GM21717 (cell line): ENCODE data around the gene TYRP1.
"Not testable (repeated sequence)": the region's sequence is repeated elsewhere in the genome, so short reads cannot be mapped to it uniquely, and the experiment has no call there.

Source experiments
- ATAC-seq: cut with Tn5 transposase; IDR thresholded peaks from one replicate; pipeline ENCODE4 v1.9.1; 2021; ENCODE audit warnings: mild to moderate bottlenecking, moderate library complexity; ENCODE audit not compliant: unreplicated experiment

TYRP1 gene, protein sequence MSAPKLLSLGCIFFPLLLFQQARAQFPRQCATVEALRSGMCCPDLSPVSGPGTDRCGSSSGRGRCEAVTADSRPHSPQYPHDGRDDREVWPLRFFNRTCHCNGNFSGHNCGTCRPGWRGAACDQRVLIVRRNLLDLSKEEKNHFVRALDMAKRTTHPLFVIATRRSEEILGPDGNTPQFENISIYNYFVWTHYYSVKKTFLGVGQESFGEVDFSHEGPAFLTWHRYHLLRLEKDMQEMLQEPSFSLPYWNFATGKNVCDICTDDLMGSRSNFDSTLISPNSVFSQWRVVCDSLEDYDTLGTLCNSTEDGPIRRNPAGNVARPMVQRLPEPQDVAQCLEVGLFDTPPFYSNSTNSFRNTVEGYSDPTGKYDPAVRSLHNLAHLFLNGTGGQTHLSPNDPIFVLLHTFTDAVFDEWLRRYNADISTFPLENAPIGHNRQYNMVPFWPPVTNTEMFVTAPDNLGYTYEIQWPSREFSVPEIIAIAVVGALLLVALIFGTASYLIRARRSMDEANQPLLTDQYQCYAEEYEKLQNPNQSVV

GRCh38 chr9:12693141-12693540 lies at the start of gene TYRP1:
TSS of gene TYRP1 (plus strand) at chr9:12693385. CDS start at chr9:12693997, 612 bp downstream.
- ATAC-seq = no peak

DNA sequence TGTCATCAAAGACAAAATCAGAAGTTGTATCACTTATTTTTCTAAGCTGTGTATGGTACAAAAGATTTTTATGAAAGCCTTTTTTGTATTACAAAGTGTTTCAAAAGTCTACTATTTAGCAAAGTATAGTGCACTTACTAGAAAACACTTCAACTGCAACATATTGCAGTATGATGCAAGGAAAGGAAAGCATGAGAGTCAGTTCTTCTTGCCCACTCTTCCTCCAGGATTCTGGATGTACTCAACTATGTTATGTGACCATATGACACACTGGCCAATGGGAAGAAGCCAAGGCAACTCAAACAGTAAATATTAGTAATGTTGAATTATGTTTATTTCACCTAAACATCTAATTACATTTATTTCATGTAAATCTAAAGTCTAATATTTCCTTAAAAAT lies 49.5 kb upstream of the TYRP1 start:
- ATAC-seq = no peak

DNA sequence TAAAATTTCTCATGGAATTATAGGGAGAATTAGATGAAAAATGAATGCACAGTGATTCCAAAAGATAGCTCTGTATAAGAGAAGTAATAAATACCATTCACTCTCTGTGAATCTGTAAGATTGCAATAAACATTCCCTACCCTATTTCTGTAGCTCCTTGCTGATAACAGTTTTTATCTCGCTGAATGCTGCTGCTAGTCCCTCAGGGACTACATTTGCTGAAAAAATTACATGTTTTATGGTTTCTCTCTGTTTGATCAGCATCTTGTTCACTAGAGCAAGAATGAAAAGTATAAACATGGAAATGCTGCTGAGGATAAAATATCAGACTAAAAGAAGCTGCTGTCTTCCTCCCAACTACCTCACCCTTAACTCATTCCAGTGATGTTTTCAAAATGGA lies 44.3 kb upstream of the TYRP1 start:
- no peak for ATAC-seq

GRCh38 chr9:12651125-12651524 lies 42.1 kb upstream of the TYRP1 start:
- ATAC-seq = no peak

DNA sequence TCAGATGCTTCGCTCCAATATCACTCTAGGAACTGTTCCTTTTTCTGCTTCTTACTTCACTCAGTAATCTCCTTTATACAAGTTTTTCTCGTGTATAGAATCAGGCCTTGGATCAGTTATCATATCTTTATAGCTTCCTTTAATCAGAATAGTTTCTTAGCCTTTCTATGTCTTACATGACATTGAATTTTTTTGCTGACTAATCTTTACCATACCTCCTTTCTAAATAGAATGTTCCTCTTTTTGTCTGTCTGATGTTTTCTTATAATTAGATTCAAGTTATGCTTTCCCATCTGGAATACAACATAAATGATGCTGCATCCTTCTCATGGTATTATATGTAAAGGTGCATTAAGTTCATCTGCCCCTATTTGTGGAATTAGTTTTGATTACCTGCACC lies 40.2 kb upstream of the TYRP1 start:
- no peak for ATAC-seq

DNA sequence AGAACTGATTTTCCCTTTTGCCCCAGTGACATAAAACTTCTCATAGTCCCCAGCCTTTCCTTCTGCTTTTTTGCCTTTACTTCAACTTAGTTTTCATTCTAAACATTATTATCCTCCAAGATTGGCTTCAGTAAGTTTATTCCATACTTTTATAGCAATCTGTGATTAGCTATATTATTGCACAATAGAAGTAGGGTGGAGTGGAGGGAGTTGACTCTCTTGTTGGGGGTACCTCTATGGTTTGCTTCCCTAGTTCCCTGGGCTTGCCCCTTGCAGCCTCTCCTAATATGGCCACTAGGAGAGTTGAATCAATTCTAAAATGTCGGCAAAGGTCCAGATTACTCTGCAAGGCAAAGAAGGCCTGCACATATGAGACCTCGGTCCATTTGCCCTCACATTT lies 36.4 kb upstream of the TYRP1 start:
- no peak for ATAC-seq

DNA sequence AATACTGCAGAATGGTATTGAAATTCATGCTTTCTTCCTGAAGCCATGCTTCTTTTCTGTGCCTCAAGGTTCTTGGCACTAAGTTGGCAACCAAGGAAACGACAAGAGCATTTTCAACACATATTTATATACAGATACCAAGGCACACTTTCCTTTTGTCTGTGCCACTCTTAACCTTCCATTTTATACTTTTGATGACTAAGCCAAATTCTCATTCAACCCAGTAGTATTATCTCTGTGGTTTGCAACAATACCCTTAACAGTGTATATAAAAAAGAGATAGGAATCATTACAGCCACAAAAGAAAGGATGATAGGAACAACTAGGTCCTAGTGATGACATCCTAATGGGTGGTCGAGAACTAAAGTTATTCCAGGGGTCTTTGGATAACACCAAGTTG lies 36.0 kb upstream of the TYRP1 start:
- no peak for ATAC-seq

- no peak for ATAC-seq
Measured at GRCh38 chr9:12657998-12658397, 35.2 kb upstream of the TYRP1 start.

DNA sequence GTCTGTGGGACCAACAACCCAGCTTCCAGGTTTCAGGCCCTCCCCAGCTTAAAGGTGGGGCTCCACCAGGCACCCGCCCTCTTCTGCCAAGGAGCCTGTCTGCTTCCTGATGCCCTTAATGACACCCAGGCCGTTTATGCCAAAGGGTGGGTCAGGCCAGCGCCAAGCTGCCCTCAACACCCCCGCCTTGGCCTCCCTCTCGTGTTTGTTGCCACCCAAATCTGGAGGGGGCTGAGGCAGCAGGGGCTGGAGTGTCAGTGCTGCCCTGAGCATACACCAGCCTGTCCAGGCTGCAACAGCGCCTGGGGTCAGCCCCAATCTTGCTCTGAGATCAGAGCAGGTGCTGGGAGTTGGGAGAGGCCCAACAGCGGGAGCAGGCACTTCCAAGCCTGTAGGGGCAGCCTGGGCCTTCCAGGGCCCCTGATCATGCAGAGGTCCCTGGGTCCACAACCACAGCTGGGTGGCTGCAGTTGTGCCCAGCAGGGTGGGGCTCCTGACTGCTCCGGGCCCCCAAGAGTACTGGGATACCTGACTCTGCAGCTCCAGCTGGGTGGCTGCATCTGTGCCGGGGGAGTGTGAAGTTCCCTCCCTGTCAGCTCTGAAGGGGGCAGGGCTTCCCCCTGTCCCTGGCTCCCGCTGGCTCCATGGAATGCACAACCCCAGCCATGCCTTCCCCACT lies 34.5 kb upstream of the TYRP1 start:
- no peak for ATAC-seq

DNA sequence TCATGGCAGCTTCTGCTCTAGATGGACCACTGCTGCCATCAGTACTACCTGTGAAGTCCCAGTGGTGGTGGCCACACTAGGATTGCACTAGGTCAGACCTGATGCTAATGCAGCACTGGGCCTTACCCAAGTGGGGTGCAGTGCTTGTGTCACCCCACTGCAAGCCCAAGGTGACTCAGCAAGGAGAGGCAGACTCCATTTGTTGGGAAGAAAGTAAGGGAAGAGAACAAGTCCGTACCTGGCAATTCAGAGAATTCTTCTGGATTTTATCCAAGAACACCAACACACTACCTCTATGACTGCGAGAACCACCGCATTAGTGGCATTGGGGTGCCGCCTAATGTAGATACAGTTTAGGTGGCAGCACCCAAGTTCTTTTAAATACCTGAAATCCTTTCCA lies 34.0 kb upstream of the TYRP1 start:
- ATAC-seq = no peak

GRCh38 chr9:12666813-12667212 lies 26.4 kb upstream of the TYRP1 start:
- ATAC-seq = no peak

- ATAC-seq = no peak
Measured at GRCh38 chr9:12667892-12668291, 25.3 kb upstream of the TYRP1 start.

- ATAC-seq = no peak
Measured at GRCh38 chr9:12670006-12670405, 23.2 kb upstream of the TYRP1 start.

GRCh38 chr9:12674961-12675360 lies 18.2 kb upstream of the TYRP1 start:
- ATAC-seq = no peak

DNA sequence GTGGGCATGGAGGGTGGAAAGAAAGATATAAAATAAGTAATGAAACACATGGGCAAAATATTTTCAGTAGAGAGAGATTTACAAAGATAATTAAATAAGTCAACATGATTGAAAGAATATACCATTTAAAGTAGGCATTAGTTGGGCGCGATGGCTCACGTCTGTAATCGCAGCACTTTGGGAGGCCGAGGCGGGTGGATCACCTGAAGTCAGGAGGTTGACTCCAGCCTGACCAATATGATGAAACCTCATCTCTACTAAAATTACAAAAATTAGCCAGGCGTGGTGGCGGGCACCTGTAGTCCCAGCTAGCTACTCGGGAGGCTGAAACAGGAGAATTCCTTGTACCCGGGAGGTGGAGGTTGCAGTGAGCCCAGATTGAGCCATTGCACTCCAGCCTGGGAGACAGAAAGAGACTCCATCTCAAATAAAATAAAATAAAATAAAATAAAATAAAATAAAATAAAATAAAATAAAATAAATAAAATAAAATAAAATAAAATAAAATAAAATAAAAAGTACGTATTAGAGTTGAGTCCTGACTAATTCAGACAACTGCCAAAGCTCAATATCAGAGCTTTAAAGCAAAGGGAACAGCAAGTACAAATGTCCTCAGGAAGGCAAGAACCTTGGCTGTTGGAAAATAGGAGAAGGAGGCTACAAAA lies 15.6 kb upstream of the TYRP1 start:
- not testable (repeated sequence) for ATAC-seq

GRCh38 chr9:12680341-12680740 lies 12.8 kb upstream of the TYRP1 start:
- ATAC-seq = no peak

GRCh38 chr9:12680757-12681156 lies 12.4 kb upstream of the TYRP1 start:
- ATAC-seq = no peak

DNA sequence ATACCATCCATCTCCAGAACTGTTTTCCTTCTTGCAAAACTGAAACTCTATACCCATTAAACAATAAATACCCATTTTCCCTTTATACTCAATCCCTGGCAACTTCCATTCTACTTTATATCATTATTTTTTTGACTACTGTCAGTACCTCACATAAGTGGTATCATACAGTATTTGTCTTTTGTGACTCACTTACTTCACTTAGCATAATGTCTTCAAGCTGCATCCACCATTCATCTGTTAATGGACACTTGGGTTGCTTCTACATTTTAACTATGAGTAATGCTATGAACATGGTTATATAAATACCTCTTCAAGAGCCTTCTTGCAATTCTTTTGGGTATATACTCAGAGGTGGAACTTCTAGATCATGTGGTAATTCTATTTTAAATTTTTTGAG lies 11.6 kb upstream of the TYRP1 start:
- ATAC-seq = no peak

- ATAC-seq = no peak
Measured at GRCh38 chr9:12684974-12685373, 8.2 kb upstream of the TYRP1 start.

- no peak for ATAC-seq
Measured at GRCh38 chr9:12689233-12689632, 4.0 kb upstream of the TYRP1 start.

DNA sequence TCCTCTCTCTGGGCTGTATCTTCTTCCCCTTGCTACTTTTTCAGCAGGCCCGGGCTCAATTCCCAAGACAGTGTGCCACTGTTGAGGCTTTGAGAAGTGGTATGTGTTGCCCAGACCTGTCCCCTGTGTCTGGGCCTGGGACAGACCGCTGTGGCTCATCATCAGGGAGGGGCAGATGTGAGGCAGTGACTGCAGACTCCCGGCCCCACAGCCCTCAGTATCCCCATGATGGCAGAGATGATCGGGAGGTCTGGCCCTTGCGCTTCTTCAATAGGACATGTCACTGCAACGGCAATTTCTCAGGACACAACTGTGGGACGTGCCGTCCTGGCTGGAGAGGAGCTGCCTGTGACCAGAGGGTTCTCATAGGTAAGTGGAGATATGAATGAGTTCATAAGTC lies 828 bp downstream of the TYRP1 start:
- no peak for ATAC-seq

DNA sequence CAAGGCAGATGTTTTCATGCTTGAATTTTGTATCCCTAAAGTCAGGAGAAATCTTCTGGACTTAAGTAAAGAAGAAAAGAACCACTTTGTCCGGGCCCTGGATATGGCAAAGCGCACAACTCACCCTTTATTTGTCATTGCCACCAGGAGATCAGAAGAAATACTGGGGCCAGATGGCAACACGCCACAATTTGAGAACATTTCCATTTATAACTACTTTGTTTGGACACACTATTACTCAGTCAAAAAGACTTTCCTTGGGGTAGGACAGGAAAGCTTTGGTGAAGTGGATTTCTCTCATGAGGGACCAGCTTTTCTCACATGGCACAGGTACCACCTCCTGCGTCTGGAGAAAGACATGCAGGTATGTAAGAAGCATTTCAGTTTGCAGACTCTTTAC lies 2.3 kb downstream of the TYRP1 start:
- ATAC-seq = no peak
